MM.1S (cell line): ENCODE results near the gene DUXB.

Experiments
- DNase-seq: peaks from one replicate; pipeline ENCODE4 v3.0.0-alpha.2; 2015
- H2AFZ ChIP-seq: fragments of 300-600 bp; sonication (generic); 2 replicates; pipeline ENCODE4 v1.6.0; 2016; ENCODE audit warnings: antibody characterized with exemption, low read length
- H3F3A ChIP-seq: fragments of 300-600 bp; sonication (generic); 2 replicates; pipeline ENCODE4 v1.6.1; 2016; ENCODE audit warnings: mild to moderate bottlenecking, antibody characterized with exemption, low read length, moderate library complexity, mixed read lengths; ENCODE audit not compliant: insufficient read depth
- H3K27ac ChIP-seq: fragments of 300-600 bp; sonication (generic); 2 replicates; pipeline ENCODE4 v1.5.1; 2016; ENCODE audit warnings: mild to moderate bottlenecking, low read length
- H3K27me3 ChIP-seq: fragments of 300-600 bp; sonication (generic); replicated peaks from 2 replicates; pipeline ENCODE4 v1.6.0; 2016; ENCODE audit warnings: low read length; ENCODE audit not compliant: insufficient read depth
- H3K36me3 ChIP-seq: fragments of 300-600 bp; sonication (generic); replicated peaks from 2 replicates; pipeline ENCODE4 v1.6.1; 2016; ENCODE audit warnings: mild to moderate bottlenecking, low read length, mixed read lengths; ENCODE audit not compliant: insufficient read depth
- H3K4me1 ChIP-seq: fragments of 300-600 bp; sonication (generic); 2 replicates; pipeline ENCODE4 v1.6.1; 2016; ENCODE audit warnings: low read length, mixed read lengths
- H3K4me2 ChIP-seq: fragments of 300-600 bp; sonication (generic); 2 replicates; pipeline ENCODE4 v1.6.0; 2016; ENCODE audit warnings: low read depth, low read length
- H3K4me3 ChIP-seq: fragments of 300-600 bp; sonication (generic); 2 replicates; pipeline ENCODE4 v1.5.1; 2016; ENCODE audit warnings: low read length, mixed read lengths
- H3K79me2 ChIP-seq: fragments of 300-600 bp; sonication (generic); 2 replicates; pipeline ENCODE4 v1.6.1; 2016; ENCODE audit warnings: mixed run types, low read length, mixed read lengths
- H3K9ac ChIP-seq: fragments of 300-600 bp; sonication (generic); 2 replicates; pipeline ENCODE4 v1.6.1; 2016; ENCODE audit warnings: low read length, mixed read lengths
- H3K9me2 ChIP-seq: fragments of 300-600 bp; sonication (generic); replicated peaks from 2 replicates; pipeline ENCODE4 v1.6.1; 2016; ENCODE audit warnings: mild to moderate bottlenecking, low read length, mixed read lengths; ENCODE audit not compliant: insufficient read depth
- H3K9me3 ChIP-seq: fragments of 300-600 bp; sonication (generic); replicated peaks from 2 replicates; pipeline ENCODE4 v1.6.1; 2016; ENCODE audit warnings: mild to moderate bottlenecking, low read length, mixed read lengths; ENCODE audit not compliant: insufficient read depth
- H4K20me1 ChIP-seq: fragments of 300-600 bp; sonication (generic); 2 replicates; pipeline ENCODE4 v1.6.1; 2016; ENCODE audit warnings: mild to moderate bottlenecking, low read length, moderate library complexity, mixed read lengths; ENCODE audit not compliant: insufficient read depth
- EZH2 ChIP-seq: fragments of 300-600 bp; sonication (generic); optimal IDR thresholded peaks from 2 replicates; pipeline ENCODE3; 2017; ENCODE audit warnings: low read depth, mild to moderate bottlenecking, antibody characterized with exemption, low read length, mixed read lengths
- EZH2phosphoT487 ChIP-seq: fragments of 300-600 bp; sonication (generic); IDR thresholded peaks from 2 replicates; pipeline ENCODE4 v1.6.1; 2018; ENCODE audit warnings: antibody characterized with exemption, low read length
- TF ChIP-seq, protein P1 (sequence below): fragments of 300-600 bp; sonication (generic); IDR thresholded peaks from 2 replicates; pipeline ENCODE4 v1.5.1; 2016; ENCODE audit warnings: antibody characterized with exemption, low read length, mixed read lengths

Gene DUXB

GRCh38 chr16:75726390-75726789 lies 25.1 kb upstream of the DUXB start, which contains the start of gene CPHXL:
Gene CPHXL, minus strand, starts transcription at chr16:75726490. Its CDS starts 48 bp downstream, at chr16:75726442.
- Histone ChIP-seq H3K36me3 (no peaks in the 10 kb centered on the region), H3K79me2 (no peaks in the 10 kb centered on the region), H3K4me2 (no peak within 1 kb of the TSS), H4K20me1 (no peaks in the 10 kb centered on the region), H3K9me3 (no peaks in the 10 kb centered on the region), H3K9me2 (no peaks in the 10 kb centered on the region), H2AFZ (no peak within 1 kb of the TSS), H3K27ac (no peak within 1 kb of the TSS), H3K4me3 (no peak within 1 kb of the TSS), H3K4me1 (no peaks in the 10 kb centered on the region), H3K27me3 (no peaks in the 10 kb centered on the region), H3F3A (no peaks in the 10 kb centered on the region), H3K9ac (no peak within 1 kb of the TSS)
- no peak for DNase-seq
- TF ChIP-seq EZH2 = no peak

- H4K20me1 ChIP-seq = no peaks in the 10 kb centered on the region
- TF ChIP-seq, protein P1, sequence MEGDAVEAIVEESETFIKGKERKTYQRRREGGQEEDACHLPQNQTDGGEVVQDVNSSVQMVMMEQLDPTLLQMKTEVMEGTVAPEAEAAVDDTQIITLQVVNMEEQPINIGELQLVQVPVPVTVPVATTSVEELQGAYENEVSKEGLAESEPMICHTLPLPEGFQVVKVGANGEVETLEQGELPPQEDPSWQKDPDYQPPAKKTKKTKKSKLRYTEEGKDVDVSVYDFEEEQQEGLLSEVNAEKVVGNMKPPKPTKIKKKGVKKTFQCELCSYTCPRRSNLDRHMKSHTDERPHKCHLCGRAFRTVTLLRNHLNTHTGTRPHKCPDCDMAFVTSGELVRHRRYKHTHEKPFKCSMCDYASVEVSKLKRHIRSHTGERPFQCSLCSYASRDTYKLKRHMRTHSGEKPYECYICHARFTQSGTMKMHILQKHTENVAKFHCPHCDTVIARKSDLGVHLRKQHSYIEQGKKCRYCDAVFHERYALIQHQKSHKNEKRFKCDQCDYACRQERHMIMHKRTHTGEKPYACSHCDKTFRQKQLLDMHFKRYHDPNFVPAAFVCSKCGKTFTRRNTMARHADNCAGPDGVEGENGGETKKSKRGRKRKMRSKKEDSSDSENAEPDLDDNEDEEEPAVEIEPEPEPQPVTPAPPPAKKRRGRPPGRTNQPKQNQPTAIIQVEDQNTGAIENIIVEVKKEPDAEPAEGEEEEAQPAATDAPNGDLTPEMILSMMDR = no peak
- no peak overlapping the region for H2AFZ ChIP-seq
- no peak overlapping the region for H3K27ac ChIP-seq
- no peaks in the 10 kb centered on the region for H3K79me2 ChIP-seq
- no peak for DNase-seq
- no peaks in the 10 kb centered on the region for H3K9me3 ChIP-seq
- H3K36me3 ChIP-seq = no peaks in the 10 kb centered on the region
- no peak overlapping the region for H3K4me2 ChIP-seq
- no peaks in the 10 kb centered on the region for H3K27me3 ChIP-seq
- H3K4me1 ChIP-seq = no peaks in the 10 kb centered on the region
- H3K9me2 ChIP-seq = no peaks in the 10 kb centered on the region
- no peaks in the 10 kb centered on the region for H3F3A ChIP-seq
- H3K9ac ChIP-seq = no peak overlapping the region
- H3K4me3 ChIP-seq = no peak overlapping the region
Measured at GRCh38 chr16:75718452-75718851, 17.2 kb upstream of the DUXB start.

GRCh38 chr16:75714661-75715060 lies 13.4 kb upstream of the DUXB start:
- DNase-seq = no peak
- H3F3A ChIP-seq = no peaks in the 10 kb centered on the region
- no peak for TF ChIP-seq EZH2phosphoT487
- no peak for TF ChIP-seq EZH2
- TF ChIP-seq, protein P1 = no peak
- H3K9me3 ChIP-seq = no peaks in the 10 kb centered on the region
- no peak overlapping the region for H3K4me3 ChIP-seq
- no peaks in the 10 kb centered on the region for H3K9me2 ChIP-seq
- H3K4me2 ChIP-seq = no peak overlapping the region
- no peak overlapping the region for H3K27ac ChIP-seq
- no peak overlapping the region for H3K9ac ChIP-seq
- H4K20me1 ChIP-seq = no peaks in the 10 kb centered on the region
- no peaks in the 10 kb centered on the region for H3K79me2 ChIP-seq
- no peaks in the 10 kb centered on the region for H3K36me3 ChIP-seq
- no peaks in the 10 kb centered on the region for H3K27me3 ChIP-seq
- no peak overlapping the region for H2AFZ ChIP-seq
- no peaks in the 10 kb centered on the region for H3K4me1 ChIP-seq

- no peak for DNase-seq
- Histone ChIP-seq H3K4me3 (no peak overlapping the region), H2AFZ (no peak overlapping the region), H3K27me3 (no peaks in the 10 kb centered on the region), H3K27ac (no peak overlapping the region), H3F3A (no peaks in the 10 kb centered on the region), H3K36me3 (no peaks in the 10 kb centered on the region), H4K20me1 (no peaks in the 10 kb centered on the region), H3K4me1 (no peaks in the 10 kb centered on the region), H3K9ac (no peak overlapping the region), H3K4me2 (no peak overlapping the region), H3K79me2 (no peaks in the 10 kb centered on the region), H3K9me3 (no peaks in the 10 kb centered on the region), H3K9me2 (no peaks in the 10 kb centered on the region)
- TF ChIP-seq EZH2 (no peak), EZH2phosphoT487 (no peak)
- TF ChIP-seq, protein P1 = no peak
Measured at GRCh38 chr16:75710344-75710743, 9.1 kb upstream of the DUXB start.
